NCI-H2227 (cell line): Measurements from ENCODE around the gene PGM5.
"Not testable (repeated sequence)": the region's sequence is repeated elsewhere in the genome, so short reads cannot be mapped to it uniquely, and the experiment has no call there.

Source experiments
- DNase-seq: peaks from one replicate; lab custom pipeline; 2025; ENCODE audit not compliant: unreplicated experiment; lab: John Stamatoyannopoulos, UW

The PGM5 gene

DNA sequence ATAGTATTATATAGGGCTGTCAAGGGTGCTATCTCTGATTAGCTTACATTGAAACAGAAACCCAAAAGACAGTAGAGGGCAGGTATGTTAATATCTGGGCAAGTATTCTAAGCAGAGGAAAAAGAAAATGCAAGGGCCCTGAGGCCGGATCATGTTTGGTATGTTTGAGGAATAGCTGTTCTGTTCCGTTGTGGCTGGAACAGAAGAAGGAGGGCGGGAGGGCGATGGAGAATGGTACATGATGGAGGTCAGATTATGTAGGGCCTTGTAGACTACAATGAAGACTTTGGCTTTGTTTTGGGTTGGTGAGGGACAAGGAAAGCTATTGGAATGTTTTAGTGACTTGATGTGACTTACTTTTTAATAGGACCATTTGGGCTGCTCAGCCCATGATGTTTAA, 19.4 kb downstream of the PGM5 start:
- DNase-seq: not testable (repeated sequence)

DNA sequence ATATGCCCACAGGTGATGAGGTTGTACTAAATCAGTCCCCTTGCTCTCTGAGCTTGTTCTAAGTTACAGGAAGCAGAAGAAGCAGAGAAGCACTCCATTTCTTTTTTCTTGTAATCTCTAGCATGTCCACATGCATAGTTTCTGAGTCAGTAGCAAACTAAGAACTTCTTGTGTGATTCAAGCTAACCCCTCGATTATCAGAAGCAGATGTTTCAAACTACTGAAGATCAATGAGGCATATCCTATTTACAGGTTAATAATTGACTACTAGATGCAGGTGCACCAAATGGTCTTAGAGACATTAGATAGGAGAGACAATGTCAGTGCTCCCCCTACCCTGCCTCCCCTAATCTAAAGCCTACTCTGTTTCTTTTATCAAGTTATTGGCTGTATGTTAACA, 21.3 kb downstream of the PGM5 start:
- DNase-seq: not testable (repeated sequence)

GRCh38 chr9:68383894-68384293, 27.5 kb downstream of the PGM5 start:
- not testable (repeated sequence) for DNase-seq

DNA sequence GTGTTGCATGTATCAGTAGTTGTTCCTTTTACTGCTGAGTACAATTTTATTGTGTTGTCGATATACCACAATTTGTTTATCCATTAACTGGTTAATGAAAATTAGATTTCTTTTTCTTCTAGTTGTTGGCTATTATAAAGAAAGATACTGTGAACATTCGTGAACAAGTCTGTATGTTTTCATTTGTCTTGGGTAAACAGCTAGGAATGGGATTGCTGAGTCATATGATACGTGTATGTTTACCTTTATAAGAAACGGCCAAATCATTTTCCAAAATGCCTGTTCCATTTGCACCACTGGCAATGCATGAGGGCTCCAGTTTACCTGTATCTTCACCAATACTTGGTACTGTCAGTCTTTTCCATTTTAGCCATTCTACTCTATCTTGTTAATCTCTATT, 33.1 kb downstream of the PGM5 start:
- not testable (repeated sequence) for DNase-seq

GRCh38 chr9:68390737-68391136, 34.3 kb downstream of the PGM5 start:
- DNase-seq: not testable (repeated sequence)

DNA sequence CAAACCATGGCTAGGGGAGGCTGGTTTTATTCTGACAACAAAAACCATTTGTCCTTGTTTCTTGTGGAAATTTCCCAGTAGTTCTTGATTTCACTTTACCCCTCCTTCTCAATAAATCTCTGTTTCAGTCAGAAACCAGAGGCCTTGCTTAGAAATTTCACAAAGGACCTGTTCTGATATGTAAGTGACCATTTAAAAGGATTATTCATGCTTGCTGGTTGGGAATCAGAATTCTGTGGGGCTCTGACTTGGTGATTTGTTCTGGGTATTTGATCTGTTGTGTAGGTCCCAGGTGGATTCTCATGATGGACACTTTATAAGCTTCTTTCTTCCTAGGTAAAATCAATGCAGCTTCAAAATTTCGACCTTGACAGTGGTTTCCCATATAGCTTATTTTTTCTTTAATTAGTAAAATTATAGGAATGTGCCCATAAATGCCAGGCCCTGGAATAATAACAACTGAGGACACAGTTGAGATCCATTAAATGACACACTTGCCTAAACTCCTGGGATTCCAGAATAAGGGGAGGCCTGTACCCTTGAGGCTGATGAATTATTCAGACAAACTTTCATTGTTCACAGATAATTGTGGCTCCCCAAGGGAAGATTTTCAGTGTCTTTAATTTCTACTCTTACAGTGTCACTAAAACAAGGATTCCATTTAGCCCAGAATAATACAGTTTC, 40.1 kb downstream of the PGM5 start:
- not testable (repeated sequence) for DNase-seq

GRCh38 chr9:68397095-68397423, 40.6 kb downstream of the PGM5 start:
- DNase-seq: not testable (repeated sequence)

DNA sequence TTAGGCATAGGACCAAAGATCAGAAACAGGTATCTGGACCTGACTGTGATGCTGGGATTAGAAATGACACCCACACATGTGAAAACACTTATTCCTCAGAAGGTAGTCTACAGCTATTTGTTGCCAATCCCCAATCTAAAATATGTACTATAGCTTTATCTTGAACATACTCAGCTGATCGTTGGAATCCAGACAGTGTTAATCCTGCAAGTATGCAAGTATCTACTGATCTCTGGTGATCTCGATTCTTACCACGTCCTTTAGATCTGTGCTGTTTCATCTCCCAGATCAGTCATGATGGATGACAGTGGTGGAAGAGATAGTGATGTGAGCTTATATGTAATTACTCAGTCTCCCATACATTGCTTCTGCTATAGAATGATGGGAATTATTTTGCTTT, 41.4 kb downstream of the PGM5 start:
- DNase-seq: not testable (repeated sequence)

DNA sequence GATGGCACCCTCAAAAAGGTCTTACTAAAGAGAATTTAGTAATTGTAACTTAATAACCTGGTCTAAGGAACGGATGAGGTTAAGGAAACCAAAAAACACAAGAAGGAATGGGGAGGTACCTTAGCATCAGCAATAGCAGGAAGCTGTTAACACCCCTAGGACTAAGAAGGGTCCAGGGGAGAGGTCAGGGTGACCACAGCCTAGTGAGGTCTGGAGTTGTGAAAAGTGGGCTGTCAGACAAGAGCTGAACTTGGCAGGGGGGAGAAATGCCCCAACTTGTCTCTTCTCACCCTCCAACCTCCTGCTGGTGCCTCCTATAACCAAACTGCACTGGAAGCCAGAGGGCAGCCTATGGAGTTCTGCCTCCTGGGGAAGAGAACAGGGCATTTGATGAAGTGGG, 41.9 kb downstream of the PGM5 start:
- not testable (repeated sequence) for DNase-seq

DNA sequence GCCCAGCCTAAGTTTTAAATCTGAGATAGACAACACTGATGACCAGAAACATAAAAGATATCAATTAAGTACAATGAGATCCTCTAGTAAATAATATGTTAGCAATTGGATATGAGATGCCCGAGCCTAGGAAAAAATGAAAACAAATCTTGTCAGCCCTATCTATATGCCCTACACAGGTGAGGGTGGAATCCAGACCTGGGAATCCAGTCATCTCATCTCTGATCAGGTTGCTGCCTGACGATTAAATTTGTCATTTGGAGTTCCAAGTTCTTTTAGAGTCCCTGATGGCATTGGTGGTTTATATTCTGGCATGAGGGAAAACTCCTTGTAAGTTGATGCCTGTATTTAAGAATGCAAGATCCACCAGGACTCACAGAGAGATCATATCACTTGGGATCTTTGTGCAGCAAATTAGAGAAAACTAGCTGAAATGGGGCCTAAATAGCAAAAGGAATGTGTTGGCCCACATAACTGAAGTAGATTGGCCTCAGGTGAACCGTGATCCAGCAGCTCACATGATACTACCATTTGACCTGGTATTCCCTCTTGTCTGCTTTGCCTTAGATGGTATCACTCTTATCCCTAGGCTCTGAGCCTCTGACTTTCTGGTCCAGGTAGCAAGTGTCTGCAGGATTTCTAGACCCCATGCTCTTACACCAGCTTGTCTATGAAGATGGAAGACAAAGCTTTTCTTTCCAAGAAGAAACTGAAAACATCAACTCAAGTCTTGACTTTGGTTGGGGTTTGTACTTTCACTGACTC, 48.2 kb downstream of the PGM5 start:
- not testable (repeated sequence) for DNase-seq

GRCh38 chr9:68411865-68412264, 55.5 kb downstream of the PGM5 start:
- not testable (repeated sequence) for DNase-seq

GRCh38 chr9:68412754-68413153, 56.3 kb downstream of the PGM5 start:
- DNase-seq: not testable (repeated sequence)

GRCh38 chr9:68415065-68415464, 58.7 kb downstream of the PGM5 start:
- not testable (repeated sequence) for DNase-seq

- DNase-seq: no peak
These were observed 60.6 kb downstream of the PGM5 start for GRCh38 chr9:68416936-68417564.

- no peak for DNase-seq
These were observed 61.4 kb downstream of the PGM5 start for GRCh38 chr9:68417762-68418161.

DNA sequence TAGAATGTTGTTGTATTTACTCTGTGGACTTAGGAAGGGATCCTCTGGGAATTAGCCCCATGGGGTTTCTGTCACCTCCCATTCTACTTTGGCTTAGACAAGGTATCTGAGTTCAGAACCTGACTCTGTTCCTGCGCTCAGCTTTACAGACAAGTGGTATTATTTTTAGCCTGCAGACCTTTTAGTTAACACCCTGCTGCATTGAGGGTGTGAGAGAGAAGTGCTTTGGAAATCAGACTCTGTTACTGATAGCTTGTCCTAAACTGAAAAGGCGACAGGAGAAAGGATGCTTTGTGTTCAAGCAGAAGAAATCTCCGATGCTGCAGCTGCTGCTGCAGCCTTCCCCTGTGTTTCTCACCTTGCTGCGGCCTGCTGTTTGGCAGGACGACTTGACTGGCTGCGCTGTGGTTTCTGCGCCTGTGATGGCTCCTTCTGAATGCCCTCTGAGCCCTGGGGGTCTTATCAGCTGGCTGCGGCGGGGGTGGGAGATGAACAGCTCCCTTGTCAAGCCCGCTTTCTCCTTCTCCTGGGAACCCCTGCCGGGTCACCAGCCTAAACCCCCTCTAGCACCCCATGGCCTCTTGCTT, 61.9 kb downstream of the PGM5 start:
- no peak for DNase-seq

- no peak for DNase-seq
These were observed 63.5 kb downstream of the PGM5 start for GRCh38 chr9:68419901-68420300.

- DNase-seq: no peak
These were observed 70.3 kb downstream of the PGM5 start for GRCh38 chr9:68426755-68427154.

GRCh38 chr9:68427216-68427977, 71.0 kb downstream of the PGM5 start:
- no peak for DNase-seq

DNA sequence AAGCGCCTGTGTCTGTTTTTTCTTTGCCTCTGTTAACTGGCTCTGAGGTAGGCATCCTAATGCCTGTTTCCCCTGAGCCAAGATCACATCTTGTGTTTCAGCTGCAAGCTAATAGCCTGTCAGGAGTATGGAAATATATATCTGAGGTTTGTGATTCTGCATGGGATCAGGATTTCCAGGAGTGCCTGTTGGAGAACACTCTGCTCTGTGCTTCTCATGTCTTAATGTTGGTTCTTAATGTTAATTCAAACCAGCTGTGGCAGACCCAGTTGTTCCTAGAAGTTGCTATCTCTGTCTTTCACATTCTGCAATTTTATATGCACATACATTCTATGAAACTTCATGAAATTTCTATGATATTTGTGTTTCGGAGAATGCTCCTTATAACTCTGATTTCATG, 72.1 kb downstream of the PGM5 start:
- no peak for DNase-seq

DNA sequence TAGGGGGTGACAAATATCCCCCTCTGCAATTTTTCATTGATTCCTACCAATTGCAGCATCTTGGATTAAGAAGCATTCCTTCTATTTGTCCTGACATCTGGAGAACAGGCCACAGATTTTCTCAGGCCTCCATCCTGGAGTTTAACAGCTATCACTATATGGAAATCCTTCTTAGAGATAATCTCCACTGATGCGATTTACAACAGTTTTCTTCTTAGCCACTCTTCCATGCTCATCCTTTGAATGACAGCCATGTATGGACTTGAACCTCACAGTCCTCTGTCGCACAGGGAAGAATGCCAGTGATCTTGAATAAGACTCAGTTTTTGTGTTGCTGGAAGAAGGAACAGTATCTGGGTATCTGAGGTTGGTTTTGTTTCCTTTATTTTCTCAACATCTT, 73.2 kb downstream of the PGM5 start:
- no peak for DNase-seq
